H9 (cell line): ENCODE measurements around the gene ITGB2. TPM values are rescaled to one million over a fixed set of nuclear protein-coding genes. Genes with fewer than 3 reads are reported as not detected.

Experiments
- DNase-seq: peaks from one replicate; pipeline ENCODE4 v3.0.0-alpha.2; 2017
- H2AFZ ChIP-seq: one replicate; pipeline ENCODE4 v1.6.1; 2013; ENCODE audit warnings: mild to moderate bottlenecking, low read length, control low read depth, moderate library complexity
- H2AK5ac ChIP-seq: 2 replicates; pipeline ENCODE4 v1.6.1; 2013; ENCODE audit warnings: low read length, control low read depth, mixed read lengths; ENCODE audit not compliant: insufficient read length
- H2BK120ac ChIP-seq: one replicate; pipeline ENCODE4 v1.6.1; 2013; ENCODE audit warnings: low read depth, mild to moderate bottlenecking, low read length, control low read depth, inconsistent platforms; ENCODE audit not compliant: poor library complexity, severe bottlenecking
- H2BK12ac ChIP-seq: 2 replicates; pipeline ENCODE4 v1.6.1; 2013; ENCODE audit warnings: low read length, control low read depth, mixed read lengths, low read depth; ENCODE audit not compliant: insufficient read length
- H2BK15ac ChIP-seq: 2 replicates; pipeline ENCODE4 v1.6.1; 2013; ENCODE audit warnings: low read depth, low read length, control low read depth
- H2BK20ac ChIP-seq: one replicate; pipeline ENCODE4 v1.6.1; 2013; ENCODE audit warnings: low read depth, mild to moderate bottlenecking, low read length, control low read depth, inconsistent platforms; ENCODE audit not compliant: poor library complexity, severe bottlenecking
- H2BK5ac ChIP-seq: 2 replicates; pipeline ENCODE4 v1.6.1; 2013; ENCODE audit warnings: low read length, control low read depth, mixed read lengths; ENCODE audit not compliant: insufficient read length
- H3K14ac ChIP-seq: 2 replicates; pipeline ENCODE4 v1.6.1; 2013; ENCODE audit warnings: low read length, control low read depth; ENCODE audit not compliant: insufficient read depth
- H3K18ac ChIP-seq: 2 replicates; pipeline ENCODE4 v1.6.1; 2013; ENCODE audit warnings: low read depth, mild to moderate bottlenecking, mixed read lengths, low read length, control low read depth; ENCODE audit not compliant: insufficient read length
- H3K23ac ChIP-seq: 2 replicates; pipeline ENCODE4 v1.6.1; 2013; ENCODE audit warnings: low read length, control low read depth, mixed read lengths, low read depth; ENCODE audit not compliant: insufficient read length
- H3K23me2 ChIP-seq: 2 replicates; pipeline ENCODE4 v1.6.1; 2013; ENCODE audit warnings: low read depth, mild to moderate bottlenecking, mixed read lengths, low read length, control low read depth; ENCODE audit not compliant: insufficient read length, poor library complexity, severe bottlenecking
- H3K27ac ChIP-seq: 2 replicates; pipeline ENCODE4 v1.5.1; 2013; ENCODE audit warnings: low read length, control low read depth, mixed read lengths, low read depth; ENCODE audit not compliant: insufficient read length
- H3K27me3 ChIP-seq: 2 replicates; pipeline ENCODE4 v1.6.1; 2013; ENCODE audit warnings: low read length, control low read depth, inconsistent platforms; ENCODE audit not compliant: insufficient read depth
- H3K4ac ChIP-seq: 2 replicates; pipeline ENCODE4 v1.6.1; 2013; ENCODE audit warnings: low read depth, mild to moderate bottlenecking, control low read depth, inconsistent platforms, low read length, moderate library complexity
- H3K4me1 ChIP-seq: 2 replicates; pipeline ENCODE4 v1.6.1; 2013; ENCODE audit warnings: low read length, control low read depth, inconsistent platforms; ENCODE audit not compliant: insufficient read depth
- H3K4me2 ChIP-seq: 2 replicates; pipeline ENCODE4 v1.6.1; 2013; ENCODE audit warnings: low read length, control low read depth, mixed read lengths; ENCODE audit not compliant: insufficient read length, insufficient read depth
- H3K56ac ChIP-seq: 2 replicates; pipeline ENCODE4 v1.6.1; 2013; ENCODE audit warnings: low read depth, mild to moderate bottlenecking, mixed read lengths, low read length, control low read depth; ENCODE audit not compliant: insufficient read length
- H3K79me1 ChIP-seq: 2 replicates; pipeline ENCODE4 v1.6.1; 2013; ENCODE audit warnings: low read depth, mild to moderate bottlenecking, moderate library complexity, low read length, control low read depth, inconsistent platforms; ENCODE audit not compliant: insufficient read depth, poor library complexity, severe bottlenecking
- H3K79me2 ChIP-seq: 2 replicates; pipeline ENCODE4 v1.6.1; 2013; ENCODE audit warnings: low read length, control low read depth, inconsistent platforms; ENCODE audit not compliant: insufficient read depth
- H3K9ac ChIP-seq: 2 replicates; pipeline ENCODE4 v1.6.1; 2013; ENCODE audit warnings: low read length, control low read depth, mixed read lengths; ENCODE audit not compliant: insufficient read length; ENCODE audit errors: extremely low read depth
- H3K9me3 ChIP-seq: one replicate; pipeline ENCODE4 v1.6.1; 2013; ENCODE audit warnings: low read depth, low read length, inconsistent platforms; ENCODE audit not compliant: control insufficient read depth
- H3T11ph ChIP-seq: one replicate; pipeline ENCODE4 v1.6.1; 2013; ENCODE audit warnings: mild to moderate bottlenecking, low read length, control low read depth, inconsistent platforms
- H4K20me1 ChIP-seq: one replicate; pipeline ENCODE4 v1.6.1; 2013; ENCODE audit not compliant: control insufficient read depth, insufficient read length, insufficient read depth
- H4K5ac ChIP-seq: 2 replicates; pipeline ENCODE4 v1.6.1; 2013; ENCODE audit warnings: low read depth, mild to moderate bottlenecking, mixed read lengths, low read length, control low read depth; ENCODE audit not compliant: insufficient read length
- H4K8ac ChIP-seq: replicated peaks from 2 replicates; pipeline ENCODE4 v1.6.1; 2013; ENCODE audit warnings: low read length, control low read depth, mixed read lengths, low read depth; ENCODE audit not compliant: insufficient read length
- H4K91ac ChIP-seq: 2 replicates; pipeline ENCODE4 v1.6.1; 2013; ENCODE audit warnings: low read depth, mild to moderate bottlenecking, moderate library complexity, mixed read lengths, low read length, control low read depth; ENCODE audit not compliant: insufficient read length
- H3K27ac Mint-ChIP-seq, 3 experiments: 2 replicates in 2 of 3; 3 replicates in 1 of 3; pipeline ENCODE4 v1.8.0; 2020 to 2021; ENCODE audit warnings: mixed read lengths in 3 of 3, mild to moderate bottlenecking in 1 of 3, moderate library complexity in 1 of 3
- H3K27me3 Mint-ChIP-seq: 2 replicates; pipeline ENCODE4 v1.8.0; 2021; ENCODE audit warnings: low read depth, mild to moderate bottlenecking, moderate library complexity, mixed read lengths
- H3K36me3 Mint-ChIP-seq, 3 experiments: 2 replicates in 2 of 3; 3 replicates in 1 of 3; pipeline ENCODE4 v1.8.0; 2020 to 2021; ENCODE audit warnings: low read depth in 3 of 3, mixed read lengths in 3 of 3; ENCODE audit not compliant: insufficient read depth in 1 of 3
- H3K4me1 Mint-ChIP-seq, 2 experiments: 2 replicates each; pipeline ENCODE4 v1.8.0; 2020; ENCODE audit warnings: mixed read lengths in 2 of 2
- H3K4me3 Mint-ChIP-seq, 2 experiments: 2 replicates in 1 of 2; 3 replicates in 1 of 2; pipeline ENCODE4 v1.8.0; 2020 to 2021; ENCODE audit warnings: mild to moderate bottlenecking in 2 of 2, mixed read lengths in 2 of 2, moderate library complexity in 1 of 2
- H3K9me3 Mint-ChIP-seq, 2 experiments: 2 replicates in 1 of 2; 3 replicates in 1 of 2; pipeline ENCODE4 v1.8.0; 2020; ENCODE audit warnings: mild to moderate bottlenecking in 2 of 2, mixed read lengths in 2 of 2, moderate library complexity in 1 of 2
- WGBS: extraction: QIAGEN DNeasy Blood & Tissue Kit; methylation state at CpG from one replicate; pipeline ENCODE4 v1.1.7; 2013; ENCODE audit warnings: missing lambda C conversion rate, low lambda C conversion rate, mixed read lengths; ENCODE audit not compliant: insufficient read length; ENCODE audit errors: extremely low coverage; 5-methylcytosine and 5-hydroxymethylcytosine counted together
- total RNA-seq: library from RNA; stranded (reverse); gene quantifications from 2 replicates; pipeline ENCODE4 v1.2.1, GENCODE V29; 2021
- TF ChIP-seq, protein P1 (sequence below): fragments of 200-600 bp; sonication (generic); conservative IDR thresholded peaks from 3 replicates; pipeline ENCODE4 v1.8.0; 2021; ENCODE audit warnings: antibody characterized with exemption, mild to moderate bottlenecking

Gene ITGB2
- total RNA-seq, 1 experiment from 2014 or later = 1.1 TPM

DNA sequence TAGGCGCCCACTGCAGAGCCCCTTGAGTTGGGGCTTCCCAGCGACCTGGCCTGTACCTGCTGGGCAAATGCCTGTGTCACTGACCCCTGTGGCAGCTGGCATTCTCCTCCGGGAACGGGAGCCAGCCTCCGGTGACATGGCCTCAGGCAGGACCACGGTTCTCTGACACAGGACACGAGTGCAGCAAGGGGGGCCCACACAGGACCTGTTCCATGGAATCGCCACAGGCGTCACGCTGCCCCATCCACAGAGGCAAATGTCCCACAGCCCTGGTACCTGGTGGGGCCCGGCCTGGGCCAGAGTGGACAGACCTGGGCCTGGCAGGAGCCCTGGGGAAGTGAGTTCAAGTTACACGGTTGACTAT is 2.6 kb downstream of the ITGB2 start:
- Mint-ChIP-seq H3K27me3 (peaks cover 57% of the 10 kb centered on the region), H3K4me3 (no peak overlapping the region; a peak in 2 of 5 replicates), H3K27ac (no peak overlapping the region), H3K36me3 (no peaks in the 10 kb centered on the region), H3K4me1 (peaks cover 2 to 13% of the 10 kb centered on the region in 2 experiments), H3K9me3 (no peaks in the 10 kb centered on the region; a peak in 1 of 5 replicates)
- no peaks in the 10 kb centered on the region for H3K9me3 ChIP-seq
- TF ChIP-seq, protein P1, sequence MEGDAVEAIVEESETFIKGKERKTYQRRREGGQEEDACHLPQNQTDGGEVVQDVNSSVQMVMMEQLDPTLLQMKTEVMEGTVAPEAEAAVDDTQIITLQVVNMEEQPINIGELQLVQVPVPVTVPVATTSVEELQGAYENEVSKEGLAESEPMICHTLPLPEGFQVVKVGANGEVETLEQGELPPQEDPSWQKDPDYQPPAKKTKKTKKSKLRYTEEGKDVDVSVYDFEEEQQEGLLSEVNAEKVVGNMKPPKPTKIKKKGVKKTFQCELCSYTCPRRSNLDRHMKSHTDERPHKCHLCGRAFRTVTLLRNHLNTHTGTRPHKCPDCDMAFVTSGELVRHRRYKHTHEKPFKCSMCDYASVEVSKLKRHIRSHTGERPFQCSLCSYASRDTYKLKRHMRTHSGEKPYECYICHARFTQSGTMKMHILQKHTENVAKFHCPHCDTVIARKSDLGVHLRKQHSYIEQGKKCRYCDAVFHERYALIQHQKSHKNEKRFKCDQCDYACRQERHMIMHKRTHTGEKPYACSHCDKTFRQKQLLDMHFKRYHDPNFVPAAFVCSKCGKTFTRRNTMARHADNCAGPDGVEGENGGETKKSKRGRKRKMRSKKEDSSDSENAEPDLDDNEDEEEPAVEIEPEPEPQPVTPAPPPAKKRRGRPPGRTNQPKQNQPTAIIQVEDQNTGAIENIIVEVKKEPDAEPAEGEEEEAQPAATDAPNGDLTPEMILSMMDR = no peak
- no peak overlapping the region for H3K23ac ChIP-seq
- no peak overlapping the region for H3K4me2 ChIP-seq
- no peak overlapping the region for H3T11ph ChIP-seq
- H2BK20ac ChIP-seq = no peak overlapping the region
- no peak overlapping the region for H4K91ac ChIP-seq
- no peaks in the 10 kb centered on the region for H4K20me1 ChIP-seq
- no peak overlapping the region for H3K56ac ChIP-seq
- H2AFZ ChIP-seq = no peak overlapping the region
- H2AK5ac ChIP-seq = no peak overlapping the region
- H3K4ac ChIP-seq = no peak overlapping the region
- H3K27ac ChIP-seq = no peak overlapping the region
- H2BK5ac ChIP-seq = no peak overlapping the region
- no peak overlapping the region for H3K18ac ChIP-seq
- WGBS = no CpG with 5 or more reads among the region's 12 CpGs
- H2BK15ac ChIP-seq = no peak overlapping the region
- DNase-seq = no peak
- no peak overlapping the region for H2BK120ac ChIP-seq
- no peaks in the 10 kb centered on the region for H3K79me1 ChIP-seq
- no peak overlapping the region for H4K5ac ChIP-seq
- H3K14ac ChIP-seq = no peak overlapping the region; the same call in 1 of the 2 replicates
- H3K79me2 ChIP-seq = no peaks in the 10 kb centered on the region
- H4K8ac ChIP-seq = no peak overlapping the region
- peaks cover 3% of the 10 kb centered on the region; the same call in 1 of the 2 replicates for H3K4me1 ChIP-seq
- H2BK12ac ChIP-seq = no peak overlapping the region
- H3K27me3 ChIP-seq = peaks cover 39% of the 10 kb centered on the region; the same call in 1 of the 2 replicates
- no peaks in the 10 kb centered on the region for H3K23me2 ChIP-seq
- H3K9ac ChIP-seq = no peak overlapping the region
